Panc1 (cell line): ENCODE data around the gene PCDHGB5.
"Not testable (repeated sequence)": the region's sequence is repeated elsewhere in the genome, so short reads cannot be mapped to it uniquely, and the experiment has no call there.

Experiments
- CTCF ChIP-seq: fragments of 450-650 bp; IDR thresholded peaks from 2 replicates; pipeline ENCODE4 v1.5.1; 2017; ENCODE audit warnings: mild to moderate bottlenecking
- POLR2AphosphoS5 ChIP-seq: IDR thresholded peaks from 2 replicates; pipeline ENCODE4 v1.6.1; 2012; ENCODE audit warnings: mild to moderate bottlenecking, low read depth, low read length, moderate library complexity
- SIN3A ChIP-seq: IDR thresholded peaks from 2 replicates; pipeline ENCODE4 v1.6.1; 2012; ENCODE audit warnings: low read depth, mild to moderate bottlenecking, low read length, moderate library complexity, borderline replicate concordance; ENCODE audit not compliant: insufficient read depth
- TF ChIP-seq, protein P1 (sequence below), 2 experiments: IDR thresholded peaks; 2 replicates each; pipeline ENCODE4 v1.6.1; 2011 to 2012; ENCODE audit warnings: low read depth in 2 of 2, control low read depth in 1 of 2, low read length in 1 of 2, mild to moderate bottlenecking in 1 of 2, moderate library complexity in 1 of 2; ENCODE audit not compliant: insufficient read depth in 1 of 2

DNA sequence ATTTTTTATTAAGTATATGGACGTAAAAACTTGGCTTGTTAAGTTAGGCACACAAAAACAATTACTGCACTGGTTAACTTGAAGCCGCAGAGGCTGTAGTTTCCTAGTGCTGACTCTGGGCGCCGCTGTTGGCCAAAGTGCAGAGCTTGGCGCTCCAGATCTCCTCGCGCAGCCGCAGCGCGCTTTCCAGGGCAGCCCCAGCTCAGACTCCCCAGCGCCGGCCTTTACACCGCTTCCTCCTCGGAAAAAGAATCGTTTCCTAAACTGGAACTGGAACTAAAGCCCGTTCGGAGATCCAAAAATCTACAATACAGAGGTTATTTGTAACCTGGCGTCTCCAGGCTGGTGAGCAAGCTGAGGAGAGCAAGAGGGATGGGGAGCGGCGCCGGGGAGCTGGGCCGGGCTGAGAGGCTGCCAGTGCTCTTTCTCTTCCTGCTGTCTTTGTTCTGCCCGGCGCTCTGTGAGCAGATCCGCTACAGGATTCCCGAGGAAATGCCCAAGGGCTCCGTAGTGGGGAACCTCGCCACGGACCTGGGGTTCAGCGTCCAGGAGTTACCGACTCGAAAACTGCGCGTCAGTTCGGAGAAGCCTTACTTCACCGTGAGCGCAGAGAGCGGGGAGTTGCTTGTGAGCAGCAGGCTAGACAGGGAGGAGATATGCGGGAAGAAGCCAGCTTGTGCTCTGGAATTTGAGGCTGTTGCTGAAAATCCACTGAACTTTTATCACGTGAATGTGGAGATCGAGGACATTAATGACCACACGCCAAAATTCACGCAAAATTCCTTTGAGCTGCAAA, at the start of gene PCDHGB5:
- not testable (repeated sequence) for TF ChIP-seq POLR2AphosphoS5, SIN3A
- peak; percentile 32 for TF ChIP-seq CTCF
- TF ChIP-seq, protein P1, sequence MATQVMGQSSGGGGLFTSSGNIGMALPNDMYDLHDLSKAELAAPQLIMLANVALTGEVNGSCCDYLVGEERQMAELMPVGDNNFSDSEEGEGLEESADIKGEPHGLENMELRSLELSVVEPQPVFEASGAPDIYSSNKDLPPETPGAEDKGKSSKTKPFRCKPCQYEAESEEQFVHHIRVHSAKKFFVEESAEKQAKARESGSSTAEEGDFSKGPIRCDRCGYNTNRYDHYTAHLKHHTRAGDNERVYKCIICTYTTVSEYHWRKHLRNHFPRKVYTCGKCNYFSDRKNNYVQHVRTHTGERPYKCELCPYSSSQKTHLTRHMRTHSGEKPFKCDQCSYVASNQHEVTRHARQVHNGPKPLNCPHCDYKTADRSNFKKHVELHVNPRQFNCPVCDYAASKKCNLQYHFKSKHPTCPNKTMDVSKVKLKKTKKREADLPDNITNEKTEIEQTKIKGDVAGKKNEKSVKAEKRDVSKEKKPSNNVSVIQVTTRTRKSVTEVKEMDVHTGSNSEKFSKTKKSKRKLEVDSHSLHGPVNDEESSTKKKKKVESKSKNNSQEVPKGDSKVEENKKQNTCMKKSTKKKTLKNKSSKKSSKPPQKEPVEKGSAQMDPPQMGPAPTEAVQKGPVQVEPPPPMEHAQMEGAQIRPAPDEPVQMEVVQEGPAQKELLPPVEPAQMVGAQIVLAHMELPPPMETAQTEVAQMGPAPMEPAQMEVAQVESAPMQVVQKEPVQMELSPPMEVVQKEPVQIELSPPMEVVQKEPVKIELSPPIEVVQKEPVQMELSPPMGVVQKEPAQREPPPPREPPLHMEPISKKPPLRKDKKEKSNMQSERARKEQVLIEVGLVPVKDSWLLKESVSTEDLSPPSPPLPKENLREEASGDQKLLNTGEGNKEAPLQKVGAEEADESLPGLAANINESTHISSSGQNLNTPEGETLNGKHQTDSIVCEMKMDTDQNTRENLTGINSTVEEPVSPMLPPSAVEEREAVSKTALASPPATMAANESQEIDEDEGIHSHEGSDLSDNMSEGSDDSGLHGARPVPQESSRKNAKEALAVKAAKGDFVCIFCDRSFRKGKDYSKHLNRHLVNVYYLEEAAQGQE (IDR thresholded peaks at IDR 0.05; ENCODE audit: insufficient read depth in 1 of 2, low read depth in 2 of 2, low read length in 1 of 2), result not testable (repeated sequence)
